Measurements from ENCODE around the gene PTGDR2. TPM values are rescaled to one million over a fixed set of nuclear protein-coding genes. Genes with fewer than 3 reads are reported as not detected.

The PTGDR2 gene
- total RNA-seq, 4 donors from 2014 or later, result 0.37 to 2.2 (median 0.58) TPM

GRCh38 chr11:60874421-60875365 is 18.9 kb upstream of the PTGDR2 start:
- TF ChIP-seq, protein P1, sequence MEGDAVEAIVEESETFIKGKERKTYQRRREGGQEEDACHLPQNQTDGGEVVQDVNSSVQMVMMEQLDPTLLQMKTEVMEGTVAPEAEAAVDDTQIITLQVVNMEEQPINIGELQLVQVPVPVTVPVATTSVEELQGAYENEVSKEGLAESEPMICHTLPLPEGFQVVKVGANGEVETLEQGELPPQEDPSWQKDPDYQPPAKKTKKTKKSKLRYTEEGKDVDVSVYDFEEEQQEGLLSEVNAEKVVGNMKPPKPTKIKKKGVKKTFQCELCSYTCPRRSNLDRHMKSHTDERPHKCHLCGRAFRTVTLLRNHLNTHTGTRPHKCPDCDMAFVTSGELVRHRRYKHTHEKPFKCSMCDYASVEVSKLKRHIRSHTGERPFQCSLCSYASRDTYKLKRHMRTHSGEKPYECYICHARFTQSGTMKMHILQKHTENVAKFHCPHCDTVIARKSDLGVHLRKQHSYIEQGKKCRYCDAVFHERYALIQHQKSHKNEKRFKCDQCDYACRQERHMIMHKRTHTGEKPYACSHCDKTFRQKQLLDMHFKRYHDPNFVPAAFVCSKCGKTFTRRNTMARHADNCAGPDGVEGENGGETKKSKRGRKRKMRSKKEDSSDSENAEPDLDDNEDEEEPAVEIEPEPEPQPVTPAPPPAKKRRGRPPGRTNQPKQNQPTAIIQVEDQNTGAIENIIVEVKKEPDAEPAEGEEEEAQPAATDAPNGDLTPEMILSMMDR (IDR thresholded peaks at IDR 0.05), result no peak
- 14 to 100% methylated on average over 1 to 5 of the region's 13 CpGs for WGBS, 2 donors (ENCODE audit: low coverage in 1 of 2)
- Histone ChIP-seq H3K4me1 (peaks cover 4 to 79% (median 10%) of the 10 kb centered on the region in 3 donors), H3K36me3 (peaks cover 0 to 3% of the 10 kb centered on the region in 2 donors), H3K27me3 (no peaks in the 10 kb centered on the region), H3K9me3 (no peaks in the 10 kb centered on the region), H3K27ac (no peak overlapping the region), H3K4me3 (no peak overlapping the region)
- no peak for ATAC-seq

- no peaks in the 10 kb centered on the region for H3K9me3 ChIP-seq
- H3K4me3 ChIP-seq, result no peak overlapping the region
- no peaks in the 10 kb centered on the region for H3K36me3 ChIP-seq
- TF ChIP-seq, protein P1 (IDR thresholded peaks at IDR 0.05), result no peak
- no peak for TF ChIP-seq EP300 (IDR thresholded peaks at IDR 0.05)
- TF ChIP-seq POLR2AphosphoS5 (IDR thresholded peaks at IDR 0.05), result no peak
- no peak for TF ChIP-seq POLR2A (IDR thresholded peaks at IDR 0.05)
- peaks cover 0 to 69% (median 10%) of the 10 kb centered on the region in 3 donors for H3K4me1 ChIP-seq
- H3K27ac ChIP-seq, result no peak overlapping the region
- 80 to 81% methylated on average over 4 to 7 of the region's 12 CpGs for WGBS, 2 donors (ENCODE audit: low coverage in 1 of 2)
- no peaks in the 10 kb centered on the region for H3K27me3 ChIP-seq
- ATAC-seq, result no peak
These were observed 17.8 kb upstream of the PTGDR2 start for GRCh38 chr11:60873533-60873932.

GRCh38 chr11:60872961-60873524 is 17.3 kb upstream of the PTGDR2 start:
- no peak overlapping the region for H3K4me3 ChIP-seq
- peaks cover 0 to 65% (median 7%) of the 10 kb centered on the region in 3 donors for H3K4me1 ChIP-seq
- H3K9me3 ChIP-seq, result no peaks in the 10 kb centered on the region
- WGBS, 2 donors (ENCODE audit: low coverage in 1 of 2), result 56 to 71% methylated on average over 7 to 13 of the region's 16 CpGs
- ATAC-seq, result no peak
- H3K36me3 ChIP-seq, result no peaks in the 10 kb centered on the region
- TF ChIP-seq POLR2AphosphoS5 (IDR thresholded peaks at IDR 0.05) (no peak), POLR2A (IDR thresholded peaks at IDR 0.05) (no peak), EP300 (IDR thresholded peaks at IDR 0.05) (no peak)
- TF ChIP-seq, protein P1 (IDR thresholded peaks at IDR 0.05), result no peak
- peak overlapping the region in 1 of 4 donors; percentile 14 for H3K27ac ChIP-seq
- no peaks in the 10 kb centered on the region for H3K27me3 ChIP-seq

DNA sequence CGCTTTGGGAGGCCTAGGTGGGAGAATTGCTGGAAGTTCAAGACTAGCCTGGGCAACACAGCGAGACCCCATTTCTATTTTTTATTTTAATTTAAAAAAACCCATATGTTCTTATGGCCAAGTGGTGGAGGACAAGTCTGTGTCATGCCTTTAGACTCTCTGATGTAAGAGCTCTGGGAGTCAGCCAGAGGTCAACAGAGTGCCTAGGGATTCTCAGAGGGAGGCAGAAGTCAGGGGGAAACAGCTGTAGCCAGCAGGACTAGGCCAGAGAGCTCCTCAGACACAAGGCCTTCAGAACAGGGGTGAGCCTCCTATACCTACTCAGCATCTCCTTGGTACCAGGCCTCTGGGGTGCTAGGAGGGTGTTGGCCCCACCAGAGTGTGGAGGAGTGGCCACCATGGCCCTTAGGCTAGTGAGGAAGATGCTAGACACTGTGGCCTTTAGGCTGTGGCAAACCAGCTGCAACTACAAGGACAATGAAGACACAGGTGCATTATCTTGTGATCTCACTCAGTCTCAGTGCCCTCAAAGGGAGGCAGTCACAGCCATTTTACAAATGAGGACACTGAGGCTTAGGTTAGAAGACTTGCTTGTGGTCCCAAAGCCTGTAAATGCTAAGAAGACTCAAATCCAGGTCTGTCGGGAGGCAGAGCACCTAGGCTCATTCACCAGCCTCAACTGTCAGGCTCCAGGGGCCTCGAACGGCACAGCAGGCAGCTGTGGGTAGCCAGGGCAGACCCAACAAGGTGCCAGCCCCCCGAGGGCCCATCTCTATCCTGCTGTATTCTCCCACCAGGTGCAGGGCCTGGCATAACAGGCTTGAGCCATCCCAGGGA is 16.6 kb upstream of the PTGDR2 start:
- Histone ChIP-seq H3K4me3 (no peak overlapping the region), H3K27me3 (no peaks in the 10 kb centered on the region), H3K36me3 (no peaks in the 10 kb centered on the region), H3K27ac (peak overlapping the region in 1 of 4 donors; percentile 14), H3K4me1 (peaks cover 0 to 58% (median 6%) of the 10 kb centered on the region in 3 donors), H3K9me3 (no peaks in the 10 kb centered on the region)
- no peak for TF ChIP-seq POLR2A (IDR thresholded peaks at IDR 0.05)
- TF ChIP-seq POLR2AphosphoS5 (IDR thresholded peaks at IDR 0.05), result no peak
- no peak for TF ChIP-seq EP300 (IDR thresholded peaks at IDR 0.05)
- WGBS, 2 donors (ENCODE audit: low coverage in 1 of 2), result 100% methylated on average over 2 of the region's 6 CpGs
- ATAC-seq, result peak; percentile 60

Data from gastroesophageal sphincter (tissue), 4 donors.